ENCODE data around the gene HLA-DMA.

DNA sequence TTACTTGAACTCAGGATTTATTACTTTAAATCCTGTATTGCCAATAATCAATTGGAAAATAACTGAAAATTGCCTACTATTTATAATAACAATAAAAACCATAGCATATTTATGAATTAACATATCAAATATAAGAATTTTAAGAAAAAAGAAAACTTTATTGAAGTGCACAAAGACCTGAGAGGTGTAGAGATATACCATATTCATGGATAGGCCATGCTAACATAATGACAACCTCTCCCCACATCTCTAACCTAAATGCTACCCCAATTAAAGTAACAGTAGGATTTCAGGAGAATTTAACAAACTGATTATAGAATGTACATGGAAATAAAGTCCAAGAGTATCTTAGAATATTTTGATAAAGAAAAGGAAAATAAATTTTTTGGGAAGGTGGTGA lies 6.9 kb downstream of the HLA-DMA start:
- TF ChIP-seq POLR2A (IDR thresholded peaks at IDR 0.05) (no peak), POLR2AphosphoS5 (IDR thresholded peaks at IDR 0.05) (no peak)
- TF ChIP-seq, protein P1, sequence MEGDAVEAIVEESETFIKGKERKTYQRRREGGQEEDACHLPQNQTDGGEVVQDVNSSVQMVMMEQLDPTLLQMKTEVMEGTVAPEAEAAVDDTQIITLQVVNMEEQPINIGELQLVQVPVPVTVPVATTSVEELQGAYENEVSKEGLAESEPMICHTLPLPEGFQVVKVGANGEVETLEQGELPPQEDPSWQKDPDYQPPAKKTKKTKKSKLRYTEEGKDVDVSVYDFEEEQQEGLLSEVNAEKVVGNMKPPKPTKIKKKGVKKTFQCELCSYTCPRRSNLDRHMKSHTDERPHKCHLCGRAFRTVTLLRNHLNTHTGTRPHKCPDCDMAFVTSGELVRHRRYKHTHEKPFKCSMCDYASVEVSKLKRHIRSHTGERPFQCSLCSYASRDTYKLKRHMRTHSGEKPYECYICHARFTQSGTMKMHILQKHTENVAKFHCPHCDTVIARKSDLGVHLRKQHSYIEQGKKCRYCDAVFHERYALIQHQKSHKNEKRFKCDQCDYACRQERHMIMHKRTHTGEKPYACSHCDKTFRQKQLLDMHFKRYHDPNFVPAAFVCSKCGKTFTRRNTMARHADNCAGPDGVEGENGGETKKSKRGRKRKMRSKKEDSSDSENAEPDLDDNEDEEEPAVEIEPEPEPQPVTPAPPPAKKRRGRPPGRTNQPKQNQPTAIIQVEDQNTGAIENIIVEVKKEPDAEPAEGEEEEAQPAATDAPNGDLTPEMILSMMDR (IDR thresholded peaks at IDR 0.05), result no peak
